HepG2 (cell line): Measurements from ENCODE around the gene PCDHGA9. TPM values are rescaled to one million over a fixed set of nuclear protein-coding genes. Genes with fewer than 3 reads are reported as not detected.

Source experiments
- ATAC-seq: fragments of 200-7000 bp; cut with Tn5 transposase; 3 replicates; pipeline ENCODE4 v1.9.1; 2020; ENCODE audit warnings: mild to moderate bottlenecking, moderate library complexity
- BruUV-seq: library from RNA; stranded (reverse); fragments of 400-500 nt; replicated peaks from 2 replicates; lab custom pipeline; 2021; lab: Mats Ljungman, UMichigan
- CTCF ChIA-PET: fragments of 300-600 bp; formaldehyde crosslinking; extraction: SDS; loops from one replicate; lab custom pipeline; 2021; ENCODE audit warnings: low total read pairs, inconsistent platforms, low intra/inter-chr PET ratio; lab: Yijun Ruan, JAX
- POLR2A ChIA-PET: fragments of 350-600 bp; sonication (Branson Sonifier 250); formaldehyde crosslinking; loops from one replicate; lab custom pipeline; 2020; ENCODE audit warnings: antibody characterized with exemption, inconsistent platforms; lab: Yijun Ruan, JAX
- DNase-seq: peaks from one replicate; pipeline ENCODE4 v3.0.0-alpha.2; 2015; ENCODE audit warnings: low spot score
- FAIRE-seq: peaks from 3 replicates; lab custom pipeline; 2011; peaks lifted over from hg19 to GRCh38; lab: Jason Lieb, UNC
- H2AFZ ChIP-seq: one replicate; pipeline ENCODE4 v1.6.1; 2011; ENCODE audit warnings: low read length, inconsistent platforms
- H3K27ac ChIP-seq: fragments of 300-600 bp; 3 replicates; pipeline ENCODE4 v1.8.0; 2011; ENCODE audit warnings: mixed run types, mild to moderate bottlenecking, mixed read lengths, low read length, inconsistent platforms; ENCODE audit not compliant: insufficient read depth; ENCODE audit errors: extremely low read length
- H3K27me3 ChIP-seq, 2 experiments: fragments of 200-600 bp in 1 of 2; 2 replicates in 1 of 2; 3 replicates in 1 of 2; pipeline versions ENCODE4 v1.6.0 to v1.8.0; 2011; ENCODE audit warnings: low read length in 2 of 2, mild to moderate bottlenecking in 2 of 2, moderate library complexity in 2 of 2, inconsistent platforms in 1 of 2; ENCODE audit not compliant: insufficient read depth in 2 of 2, control insufficient read depth in 1 of 2
- H3K36me3 ChIP-seq, 2 experiments: fragments of 200-600 bp in 1 of 2; replicated peaks in 1 of 2; 2 replicates in 1 of 2; 3 replicates in 1 of 2; pipeline versions ENCODE4 v1.5.1 to v1.8.0; 2011; ENCODE audit warnings: low read length in 2 of 2, inconsistent platforms in 1 of 2; ENCODE audit not compliant: insufficient read depth in 2 of 2, control insufficient read depth in 1 of 2
- H3K4me1 ChIP-seq: 2 replicates; pipeline ENCODE4 v1.5.1; 2012; ENCODE audit warnings: low read length, inconsistent platforms; ENCODE audit not compliant: insufficient read depth
- H3K4me2 ChIP-seq: 2 replicates; pipeline ENCODE4 v1.6.0; 2011; ENCODE audit warnings: low read depth, low read length, inconsistent platforms
- H3K4me3 ChIP-seq, 3 experiments: fragments of 200-600 bp in 1 of 3; sonication (generic), shearing (Covaris generic) in 1 of 3; replicated peaks in 1 of 3; 2 replicates each; pipeline ENCODE4 v1.5.1; 2011 to 2016; ENCODE audit warnings: low read length in 3 of 3, inconsistent platforms in 2 of 3, low read depth in 2 of 3, mild to moderate bottlenecking in 2 of 3, control low read depth in 1 of 3, mixed read lengths in 1 of 3; ENCODE audit not compliant: insufficient read depth in 1 of 3
- H3K79me2 ChIP-seq: one replicate; pipeline ENCODE4 v1.6.1; 2011; ENCODE audit warnings: low read length, inconsistent platforms; ENCODE audit not compliant: insufficient read depth
- H3K9ac ChIP-seq: 2 replicates; pipeline ENCODE4 v1.6.0; 2011; ENCODE audit warnings: mild to moderate bottlenecking, low read depth, low read length, inconsistent platforms; ENCODE audit not compliant: insufficient read depth
- H3K9me3 ChIP-seq: 2 replicates; pipeline ENCODE4 v1.5.1; 2012; ENCODE audit warnings: mild to moderate bottlenecking, low read length
- H4K20me1 ChIP-seq: 2 replicates; pipeline ENCODE4 v1.6.0; 2011; ENCODE audit warnings: inconsistent platforms, mild to moderate bottlenecking, low read length, moderate library complexity; ENCODE audit not compliant: insufficient read depth
- ARNT2 ChIP-seq: sonication (generic); formaldehyde crosslinking; IDR thresholded peaks from 2 replicates; pipeline ENCODE4 v1.8.0; 2022; ENCODE audit warnings: mild to moderate bottlenecking, low read depth, missing genetic modification reagents, moderate library complexity
- CBX5 ChIP-seq: sonication (generic); formaldehyde crosslinking; IDR thresholded peaks from 2 replicates; pipeline ENCODE4 v1.4.0; 2020; ENCODE audit warnings: missing genetic modification reagents, borderline replicate concordance
- CREB1 ChIP-seq, 2 experiments: fragments of 450-650 bp in 1 of 2; IDR thresholded peaks; 2 replicates each; pipeline ENCODE4 v1.6.1; 2016 to 2017; ENCODE audit warnings: control low read depth in 1 of 2, mild to moderate bottlenecking in 1 of 2, missing compliant biosample characterization in 1 of 2, missing genetic modification characterization in 1 of 2
- ELK4 ChIP-seq: sonication (generic); formaldehyde crosslinking; IDR thresholded peaks from 2 replicates; pipeline ENCODE4 v1.9.0; 2021; ENCODE audit warnings: missing genetic modification reagents, borderline replicate concordance
- KMT2A ChIP-seq: sonication (generic); formaldehyde crosslinking; IDR thresholded peaks from 2 replicates; pipeline ENCODE4 v1.4.0; 2020; ENCODE audit warnings: missing genetic modification reagents
- MTF2 ChIP-seq: sonication (generic); formaldehyde crosslinking; IDR thresholded peaks from 2 replicates; pipeline ENCODE4 v1.5.0; 2020; ENCODE audit warnings: missing genetic modification reagents, borderline replicate concordance
- STAG1 ChIP-seq: sonication (generic); formaldehyde crosslinking; IDR thresholded peaks from 2 replicates; pipeline ENCODE4 v1.4.0; 2020; ENCODE audit warnings: missing genetic modification reagents
- ZFP91 ChIP-seq: sonication (generic); formaldehyde crosslinking; IDR thresholded peaks from 2 replicates; pipeline ENCODE4 v1.9.0; 2022; ENCODE audit warnings: missing genetic modification reagents, mild to moderate bottlenecking, borderline replicate concordance
- ZNF235 ChIP-seq: sonication (generic); formaldehyde crosslinking; IDR thresholded peaks from 2 replicates; pipeline ENCODE4 v1.8.1; 2023; ENCODE audit warnings: mild to moderate bottlenecking, missing genetic modification reagents, borderline replicate concordance
- ZSCAN29 ChIP-seq: sonication (generic); formaldehyde crosslinking; conservative IDR thresholded peaks from 2 replicates; pipeline ENCODE4 v1.4.0; 2020; ENCODE audit warnings: mild to moderate bottlenecking, missing genetic modification reagents
- WGBS: methylation state at CpG from one replicate; pipeline ENCODE4 v1.1.6; 2017; ENCODE audit warnings: low lambda C conversion rate; 5-methylcytosine and 5-hydroxymethylcytosine counted together
- in situ Hi-C: cut with HindIII; loops from 2 replicates; pipeline ENCODE4 v1.10.0; 2017; ENCODE audit warnings: low pct_unique_long_range_greater_than_20kb; ENCODE audit not compliant: extremely low pct_ligation_motif_present
- intact Hi-C: fragments of 100-400 bp; cut with micrococcal nuclease; formaldehyde crosslinking; loops from one replicate; pipeline ENCODE4 v1.10.0; 2022; ENCODE audit not compliant: unreplicated experiment
- polyA plus RNA-seq, 8 experiments: library from polyadenylated mRNA; depleted of rRNA in 3 of 8; stranded (reverse) in 7 of 8; unstranded in 1 of 8; fragments of >200 nt; fragmentation: Illumina TruSeq in 4 of 8; extraction: Trizol in 4 of 8; gene quantifications; 2 replicates each; pipeline versions ENCODE4 v1.2.1 to v1.2.3, GENCODE V29; 2011 to 2016; ENCODE audit warnings: low read depth in 4 of 8, missing spikeins in 1 of 8, mixed read lengths in 1 of 8; ENCODE audit not compliant: insufficient read depth in 1 of 8
- total RNA-seq, 5 experiments: library from RNA; depleted of rRNA; stranded (reverse); fragments of >200 nt; fragmentation: Illumina TruSeq; extraction: Trizol; gene quantifications; 2 replicates each; pipeline ENCODE4 v1.2.3, GENCODE V29; 2016; ENCODE audit warnings: low read depth in 1 of 5
- TF ChIP-seq, protein P1 (sequence below), 2 experiments: fragments of 450-650 bp in 1 of 2; sonication (generic) in 1 of 2; formaldehyde crosslinking in 1 of 2; IDR thresholded peaks; 2 replicates each; pipeline versions ENCODE4 v1.6.1 to v1.8.0; 2016 to 2022; ENCODE audit warnings: antibody characterized with exemption in 1 of 2, mild to moderate bottlenecking in 1 of 2, missing genetic modification reagents in 1 of 2

The PCDHGA9 gene
- total and polyA plus RNA-seq, 2 of the 13 experiments (the other 11 are each of a cell fraction or from before 2014, with no cell fraction given): 0.09 to 0.38 TPM

DNA sequence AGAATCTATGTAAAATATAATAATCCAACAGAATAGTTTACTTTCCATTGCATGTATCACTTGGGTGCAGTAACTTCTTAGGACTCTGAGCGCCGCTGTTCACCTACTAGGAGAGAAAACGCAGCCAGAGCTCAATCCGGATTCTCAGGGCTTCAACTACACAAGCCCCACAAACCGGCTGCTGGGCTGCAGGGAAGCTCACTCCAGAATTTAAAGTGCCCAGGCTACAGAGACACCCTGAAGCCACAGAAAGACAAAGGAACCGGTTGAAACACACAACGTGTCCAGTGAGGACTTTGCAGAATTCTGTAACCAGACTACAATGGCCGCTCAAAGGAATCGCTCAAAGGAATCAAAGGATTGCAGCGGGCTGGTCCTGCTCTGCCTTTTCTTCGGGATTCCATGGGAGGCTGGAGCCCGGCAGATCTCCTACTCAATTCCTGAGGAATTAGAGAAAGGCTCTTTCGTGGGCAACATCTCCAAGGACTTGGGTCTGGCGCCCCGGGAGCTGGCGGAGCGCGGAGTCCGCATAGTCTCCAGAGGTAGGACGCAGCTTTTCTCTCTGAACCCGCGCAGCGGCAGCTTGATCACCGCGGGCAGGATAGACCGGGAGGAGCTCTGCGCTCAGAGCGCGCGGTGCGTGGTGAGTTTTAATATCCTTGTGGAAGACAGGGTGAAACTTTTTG, 10.4 kb downstream of the PCDHGA9 start, which contains the start of gene PCDHGA10:
PCDHGA10 (plus strand) TSS at position 134 of the 686 bp plus-strand sequence; CDS start at position 323, 189 bp downstream.
- H2AFZ ChIP-seq: no peak within 1 kb of the TSS
- H3K36me3 ChIP-seq: no peaks in the 10 kb centered on the region
- no peaks in the 10 kb centered on the region; the same call in 1 of the 2 replicates for H3K9me3 ChIP-seq
- no peaks in the 10 kb centered on the region for H3K27me3 ChIP-seq
- in situ Hi-C loops (no loop called here), intact Hi-C loops (no loop called here)
- ChIA-PET POLR2A (no interaction called here), CTCF (interaction anchor here (0.8 to 1.4 kb wide), 3 partner anchors 112 to 145 kb away, joined by 4 to 5 read pairs (median 4); no protein-coding TSS in a partner anchor)
- no peaks in the 10 kb centered on the region for H3K79me2 ChIP-seq
- FAIRE-seq: no peak
- H4K20me1 ChIP-seq: no peaks in the 10 kb centered on the region
- no peak within 1 kb of the TSS for H3K27ac ChIP-seq
- peak; percentile 15 for DNase-seq
- no peaks in the 10 kb centered on the region for H3K4me1 ChIP-seq
- no peak within 1 kb of the TSS; the same call in 1 of the 2 replicates for H3K4me2 ChIP-seq
- ATAC-seq: peak; percentile 75
- BruUV-seq: no TSS peak
- WGBS: 77% methylated on average over 30 of the region's 31 CpGs
- no peak within 1 kb of the TSS for H3K4me3 ChIP-seq
- H3K9ac ChIP-seq: no peak within 1 kb of the TSS
- TF ChIP-seq ZFP91 (CRISPR knock-in tag) (no peak), CREB1 (IDR thresholded peaks at IDR 0.05) (no peak), CREB1 (CRISPR knock-in tag; IDR thresholded peaks at IDR 0.05) (no peak), MTF2 (no peak), KMT2A (CRISPR knock-in tag) (no peak), ZNF235 (CRISPR knock-in tag) (no peak), ARNT2 (no peak), CBX5 (no peak), ZSCAN29 (CRISPR knock-in tag) (0 out of 2 replicates have a peak, but pooled peaks have one; percentile 39), ELK4 (CRISPR knock-in tag) (no peak), STAG1 (CRISPR knock-in tag) (peak; percentile 55)
- TF ChIP-seq, protein P1, sequence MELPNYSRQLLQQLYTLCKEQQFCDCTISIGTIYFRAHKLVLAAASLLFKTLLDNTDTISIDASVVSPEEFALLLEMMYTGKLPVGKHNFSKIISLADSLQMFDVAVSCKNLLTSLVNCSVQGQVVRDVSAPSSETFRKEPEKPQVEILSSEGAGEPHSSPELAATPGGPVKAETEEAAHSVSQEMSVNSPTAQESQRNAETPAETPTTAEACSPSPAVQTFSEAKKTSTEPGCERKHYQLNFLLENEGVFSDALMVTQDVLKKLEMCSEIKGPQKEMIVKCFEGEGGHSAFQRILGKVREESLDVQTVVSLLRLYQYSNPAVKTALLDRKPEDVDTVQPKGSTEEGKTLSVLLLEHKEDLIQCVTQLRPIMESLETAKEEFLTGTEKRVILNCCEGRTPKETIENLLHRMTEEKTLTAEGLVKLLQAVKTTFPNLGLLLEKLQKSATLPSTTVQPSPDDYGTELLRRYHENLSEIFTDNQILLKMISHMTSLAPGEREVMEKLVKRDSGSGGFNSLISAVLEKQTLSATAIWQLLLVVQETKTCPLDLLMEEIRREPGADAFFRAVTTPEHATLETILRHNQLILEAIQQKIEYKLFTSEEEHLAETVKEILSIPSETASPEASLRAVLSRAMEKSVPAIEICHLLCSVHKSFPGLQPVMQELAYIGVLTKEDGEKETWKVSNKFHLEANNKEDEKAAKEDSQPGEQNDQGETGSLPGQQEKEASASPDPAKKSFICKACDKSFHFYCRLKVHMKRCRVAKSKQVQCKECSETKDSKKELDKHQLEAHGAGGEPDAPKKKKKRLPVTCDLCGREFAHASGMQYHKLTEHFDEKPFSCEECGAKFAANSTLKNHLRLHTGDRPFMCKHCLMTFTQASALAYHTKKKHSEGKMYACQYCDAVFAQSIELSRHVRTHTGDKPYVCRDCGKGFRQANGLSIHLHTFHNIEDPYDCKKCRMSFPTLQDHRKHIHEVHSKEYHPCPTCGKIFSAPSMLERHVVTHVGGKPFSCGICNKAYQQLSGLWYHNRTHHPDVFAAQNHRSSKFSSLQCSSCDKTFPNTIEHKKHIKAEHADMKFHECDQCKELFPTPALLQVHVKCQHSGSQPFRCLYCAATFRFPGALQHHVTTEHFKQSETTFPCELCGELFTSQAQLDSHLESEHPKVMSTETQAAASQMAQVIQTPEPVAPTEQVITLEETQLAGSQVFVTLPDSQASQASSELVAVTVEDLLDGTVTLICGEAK (IDR thresholded peaks at IDR 0.05): no peak
- TF ChIP-seq, protein P1 (CRISPR knock-in tag; IDR thresholded peaks at IDR 0.05): no peak
